Activated CD4-positive, alpha-beta T cell treated with anti-CD3 and anti-CD28 coated beads, Interleukin-2, amount 50 U/mL, for 24 hours (primary cell): ENCODE data around the gene CDKL5.

Experiments
- DNase-seq, 2 donors: peaks; one replicate each; pipeline ENCODE4 v3.0.0-alpha.2; 2020; ENCODE audit warnings: low read depth in 1 of 2, low spot score in 1 of 2

The CDKL5 gene

GRCh38 chrX:18691431-18691830 is 266.0 kb downstream of the CDKL5 start:
- no peak for DNase-seq

- DNase-seq: no peak
These were observed 267.1 kb downstream of the CDKL5 start for GRCh38 chrX:18692541-18692940.

DNA sequence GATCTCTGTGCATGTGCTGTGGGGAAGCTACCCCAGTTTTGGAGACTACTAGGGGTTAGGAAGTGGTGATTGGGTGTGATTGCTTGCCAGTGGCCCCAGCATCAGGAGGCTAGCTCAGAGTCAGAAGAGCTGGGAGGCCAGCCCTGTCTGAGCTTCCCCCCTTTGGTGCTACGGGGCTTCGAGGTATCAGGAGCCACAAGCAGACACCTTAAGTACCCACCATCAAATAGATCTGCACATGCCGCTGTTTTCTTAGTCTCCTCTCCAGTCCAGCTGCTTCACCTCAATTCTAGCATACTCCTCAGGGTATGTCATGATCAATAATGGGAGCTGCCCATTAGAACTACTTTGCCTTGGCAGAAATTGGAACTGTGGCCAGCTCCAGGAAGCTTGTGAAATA is 271.2 kb downstream of the CDKL5 start:
- no peak for DNase-seq

- DNase-seq: no peak
These were observed 273.6 kb downstream of the CDKL5 start for GRCh38 chrX:18698737-18699650.

DNA sequence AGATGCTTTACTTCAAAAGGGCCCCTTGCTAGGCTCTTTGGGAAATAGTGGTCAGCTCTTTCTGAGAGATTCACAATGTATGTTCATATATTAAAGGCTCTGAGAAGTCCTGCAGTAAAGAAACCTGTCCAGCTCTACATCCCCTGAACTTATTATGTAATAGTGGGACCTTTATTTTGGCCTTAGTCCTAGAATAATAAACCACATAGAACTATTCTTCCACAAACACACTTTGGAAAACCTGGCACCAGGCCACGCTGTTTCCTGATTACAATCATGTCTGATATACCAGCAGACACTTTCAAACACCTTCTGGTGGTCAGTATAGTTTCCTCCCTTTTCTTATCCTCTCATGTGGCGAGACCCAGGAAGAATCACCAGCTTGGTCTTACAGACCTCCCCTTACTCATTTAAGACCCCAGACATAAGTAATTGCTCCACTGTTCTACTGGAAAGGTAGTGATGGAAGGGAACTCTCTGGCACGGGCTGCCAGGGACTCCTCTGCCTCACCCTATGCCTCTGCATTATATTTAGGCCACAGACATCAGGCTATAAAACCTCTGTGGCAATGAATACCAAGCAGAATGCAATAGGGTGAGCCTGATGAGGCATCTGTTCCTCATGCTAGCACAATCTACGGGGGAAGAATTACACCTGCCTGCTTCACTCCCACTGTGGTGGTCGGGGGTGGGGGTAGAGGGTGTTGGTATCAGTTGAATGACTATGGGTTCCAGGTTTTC is 276.4 kb downstream of the CDKL5 start:
- no peak for DNase-seq

DNA sequence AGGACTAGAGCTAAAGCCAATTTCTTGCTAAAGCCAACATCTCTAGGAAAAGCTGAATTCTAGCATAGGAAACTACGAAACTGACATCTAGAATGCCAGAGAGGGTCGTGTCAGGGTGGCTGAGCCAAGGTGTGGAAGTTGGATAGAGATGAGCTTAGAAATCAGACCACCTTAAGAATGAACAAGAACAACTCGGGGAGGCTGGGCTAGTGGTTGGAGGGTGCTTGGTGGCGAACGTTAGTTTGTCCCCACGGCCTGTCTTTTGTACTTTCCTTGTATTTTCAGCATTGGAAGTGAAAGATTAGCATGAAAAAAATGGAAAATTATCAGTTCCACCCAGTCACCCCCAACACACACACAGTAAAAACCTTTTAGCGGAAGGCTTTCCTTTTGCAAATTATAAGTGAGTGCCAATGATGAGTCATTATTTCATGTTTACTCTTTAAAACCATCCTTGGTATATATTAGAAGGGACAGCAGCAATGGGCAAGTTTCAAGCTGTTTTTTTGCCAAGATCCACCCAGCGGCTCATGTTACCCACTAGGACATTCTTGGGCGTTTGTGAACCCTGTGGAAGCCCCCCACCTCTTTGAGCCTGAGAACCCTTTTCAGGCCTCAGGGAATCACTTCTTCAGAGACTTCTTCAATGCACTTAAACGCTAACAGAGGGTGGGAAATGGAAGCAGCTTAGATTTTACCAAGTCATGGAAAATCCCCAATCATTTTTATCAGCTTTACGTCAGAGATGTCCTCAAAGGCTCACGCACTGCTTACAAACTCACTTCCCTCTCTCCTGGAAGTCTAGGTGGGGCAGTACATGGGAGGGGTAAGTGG is 277.2 kb downstream of the CDKL5 start:
- DNase-seq: no peak
